Body of pancreas (tissue), 4 donors: ENCODE results near the gene CYP1B1.

ENCODE experiments used
- CTCF ChIP-seq, 7 experiments: fragments of 450-650 bp in 4 of 7; fragments of 200-600 bp in 3 of 7; sonication (generic) in 3 of 7; IDR thresholded peaks; one replicate each; pipeline ENCODE4 v1.5.1; 2016 to 2019; ENCODE audit warnings: antibody characterized with exemption in 7 of 7
- POLR2A ChIP-seq, 3 donors: fragments of 450-650 bp; IDR thresholded peaks; one replicate each; pipeline ENCODE4 v1.6.1; 2016; ENCODE audit warnings: antibody characterized with exemption in 3 of 3, mild to moderate bottlenecking in 2 of 3

- TF ChIP-seq CTCF (IDR thresholded peaks at IDR 0.05) (no peak), POLR2A (IDR thresholded peaks at IDR 0.05) (no peak)
Measured at GRCh38 chr2:38105922-38106321, 30.0 kb upstream of the CYP1B1 start.
